ENCODE results near the gene ARRDC3. TPM values are rescaled to one million over a fixed set of nuclear protein-coding genes. Genes with fewer than 3 reads are reported as not detected.
"Not testable (repeated sequence)": the region's sequence is repeated elsewhere in the genome, so short reads cannot be mapped to it uniquely, and the experiment has no call there.

Gene ARRDC3
- total and polyA plus RNA-seq, 2 experiments from 2014 or later, result 46.0 to 61.2 TPM

GRCh38 chr5:91329283-91329682 is 53.8 kb downstream of the ARRDC3 start:
- no peak for DNase-seq
- Histone ChIP-seq H3K4me2 (ENCODE audit: unreplicated experiment) (no peak overlapping the region), H3K27ac (no peak overlapping the region), H3K27me3 (replicated peaks; ENCODE audit: insufficient read depth) (no peaks in the 10 kb centered on the region), H3K9me2 (ENCODE audit: insufficient read depth) (no peaks in the 10 kb centered on the region), H4K20me1 (ENCODE audit: insufficient read depth) (no peaks in the 10 kb centered on the region), H3F3A (ENCODE audit: insufficient read depth) (no peaks in the 10 kb centered on the region), H3K9me3 (ENCODE audit: low read depth) (no peaks in the 10 kb centered on the region), H3K4me1 (ENCODE audit: insufficient read depth) (no peaks in the 10 kb centered on the region), H3K36me3 (ENCODE audit: low read depth) (no peaks in the 10 kb centered on the region), H3K4me3 (no peak overlapping the region), H3K9ac (no peak overlapping the region), H2AFZ (peak overlapping the region; percentile 29; the same call in 1 of the 2 replicates), H3K79me2 (ENCODE audit: insufficient read depth) (no peaks in the 10 kb centered on the region)
- TF ChIP-seq EZH2phosphoT487 (IDR thresholded peaks at IDR 0.05; ENCODE audit: insufficient read depth, low read depth) (no peak), EZH2 (IDR thresholded peaks at IDR 0.05; ENCODE audit: insufficient read depth, poor library complexity, severe bottlenecking) (no peak)
- 46 to 72% methylated on average over 1 of the region's 1 CpG for WGBS, 2 experiments (ENCODE audit: low coverage in 1 of 2, low lambda C conversion rate in 2 of 2, missing lambda C conversion rate in 2 of 2)
- in situ Hi-C loops (cut with MboI), result no loop called here

GRCh38 chr5:91328743-91329142 is 54.4 kb downstream of the ARRDC3 start:
- in situ Hi-C loops (cut with MboI), result no loop called here
- Histone ChIP-seq H3K9me2 (ENCODE audit: insufficient read depth) (no peaks in the 10 kb centered on the region), H3K36me3 (ENCODE audit: low read depth) (no peaks in the 10 kb centered on the region), H3K9ac (no peak overlapping the region), H3K79me2 (ENCODE audit: insufficient read depth) (no peaks in the 10 kb centered on the region), H2AFZ (no peak overlapping the region), H3K27ac (no peak overlapping the region), H3K27me3 (replicated peaks; ENCODE audit: insufficient read depth) (no peaks in the 10 kb centered on the region), H3K9me3 (ENCODE audit: low read depth) (no peaks in the 10 kb centered on the region), H3K4me1 (ENCODE audit: insufficient read depth) (no peaks in the 10 kb centered on the region), H3K4me2 (ENCODE audit: unreplicated experiment) (no peak overlapping the region), H3K4me3 (no peak overlapping the region), H4K20me1 (ENCODE audit: insufficient read depth) (no peaks in the 10 kb centered on the region), H3F3A (ENCODE audit: insufficient read depth) (no peaks in the 10 kb centered on the region)
- no peak for TF ChIP-seq EZH2phosphoT487 (IDR thresholded peaks at IDR 0.05; ENCODE audit: insufficient read depth, low read depth)
- no peak for TF ChIP-seq EZH2 (IDR thresholded peaks at IDR 0.05; ENCODE audit: insufficient read depth, poor library complexity, severe bottlenecking)
- WGBS, 2 experiments (ENCODE audit: low coverage in 1 of 2, low lambda C conversion rate in 2 of 2, missing lambda C conversion rate in 2 of 2), result 78 to 79% methylated on average over 4 of the region's 4 CpGs
- DNase-seq, result no peak

- H3K4me3 ChIP-seq; H3F3A ChIP-seq (ENCODE audit: insufficient read depth); H3K36me3 ChIP-seq (ENCODE audit: low read depth); in situ Hi-C loops (cut with MboI); H3K9me2 ChIP-seq (ENCODE audit: insufficient read depth); H3K4me1 ChIP-seq (ENCODE audit: insufficient read depth); H4K20me1 ChIP-seq (ENCODE audit: insufficient read depth); H2AFZ ChIP-seq; H3K9me3 ChIP-seq (ENCODE audit: low read depth); H3K79me2 ChIP-seq (ENCODE audit: insufficient read depth); H3K27ac ChIP-seq; H3K4me2 ChIP-seq (ENCODE audit: unreplicated experiment); H3K27me3 ChIP-seq (replicated peaks; ENCODE audit: insufficient read depth); H3K9ac ChIP-seq; DNase-seq: not testable (repeated sequence)
- WGBS, 2 experiments (ENCODE audit: low coverage in 1 of 2, low lambda C conversion rate in 2 of 2, missing lambda C conversion rate in 2 of 2), result 82 to 93% methylated on average over 4 of the region's 4 CpGs
These were observed 60.1 kb downstream of the ARRDC3 start for GRCh38 chr5:91322981-91323380.

- Histone ChIP-seq H3K4me2 (ENCODE audit: unreplicated experiment) (no peak overlapping the region), H3K36me3 (ENCODE audit: low read depth) (no peaks in the 10 kb centered on the region), H3K4me3 (no peak overlapping the region), H3K79me2 (ENCODE audit: insufficient read depth) (no peaks in the 10 kb centered on the region), H2AFZ (no peak overlapping the region), H3F3A (ENCODE audit: insufficient read depth) (no peaks in the 10 kb centered on the region), H3K9ac (no peak overlapping the region), H3K9me3 (ENCODE audit: low read depth) (no peaks in the 10 kb centered on the region), H3K27ac (no peak overlapping the region), H3K27me3 (replicated peaks; ENCODE audit: insufficient read depth) (no peaks in the 10 kb centered on the region), H3K4me1 (ENCODE audit: insufficient read depth) (peaks cover 4% of the 10 kb centered on the region), H3K9me2 (ENCODE audit: insufficient read depth) (no peaks in the 10 kb centered on the region), H4K20me1 (ENCODE audit: insufficient read depth) (no peaks in the 10 kb centered on the region)
- WGBS, 2 experiments (ENCODE audit: low coverage in 1 of 2, low lambda C conversion rate in 2 of 2, missing lambda C conversion rate in 2 of 2), result 97 to 100% methylated on average over 2 of the region's 2 CpGs
- in situ Hi-C loops (cut with MboI), result no loop called here
- DNase-seq, result no peak
- TF ChIP-seq EZH2 (IDR thresholded peaks at IDR 0.05; ENCODE audit: insufficient read depth, poor library complexity, severe bottlenecking), result no peak
- no peak for TF ChIP-seq EZH2phosphoT487 (IDR thresholded peaks at IDR 0.05; ENCODE audit: insufficient read depth, low read depth)
These were observed 63.5 kb downstream of the ARRDC3 start for GRCh38 chr5:91319667-91320066.

- Histone ChIP-seq H2AFZ (no peak overlapping the region), H3K4me3 (no peak overlapping the region), H3K4me1 (ENCODE audit: insufficient read depth) (peaks cover 12% of the 10 kb centered on the region), H4K20me1 (ENCODE audit: insufficient read depth) (no peaks in the 10 kb centered on the region), H3K79me2 (ENCODE audit: insufficient read depth) (no peaks in the 10 kb centered on the region), H3K27ac (no peak overlapping the region), H3F3A (ENCODE audit: insufficient read depth) (peaks cover 4% of the 10 kb centered on the region), H3K9me2 (ENCODE audit: insufficient read depth) (no peaks in the 10 kb centered on the region), H3K36me3 (ENCODE audit: low read depth) (no peaks in the 10 kb centered on the region), H3K27me3 (replicated peaks; ENCODE audit: insufficient read depth) (no peaks in the 10 kb centered on the region), H3K9ac (no peak overlapping the region), H3K4me2 (ENCODE audit: unreplicated experiment) (no peak overlapping the region), H3K9me3 (ENCODE audit: low read depth) (no peaks in the 10 kb centered on the region)
- in situ Hi-C loops (cut with MboI), result no loop called here
- DNase-seq, result no peak
- WGBS, 2 experiments (ENCODE audit: low coverage in 1 of 2, low lambda C conversion rate in 2 of 2, missing lambda C conversion rate in 2 of 2), result 91 to 94% methylated on average over 9 of the region's 9 CpGs
- no peak for TF ChIP-seq EZH2phosphoT487 (IDR thresholded peaks at IDR 0.05; ENCODE audit: insufficient read depth, low read depth)
- no peak for TF ChIP-seq EZH2 (IDR thresholded peaks at IDR 0.05; ENCODE audit: insufficient read depth, poor library complexity, severe bottlenecking)
These were observed 64.4 kb downstream of the ARRDC3 start for GRCh38 chr5:91318724-91319123.
